Ishikawa (cell line): ENCODE results near the gene LAMB4.

Experiments
- CEBPB ChIP-seq: IDR thresholded peaks from 2 replicates; pipeline ENCODE4 v1.6.1; 2012
- TAF1 ChIP-seq: IDR thresholded peaks from 2 replicates; pipeline ENCODE4 v1.6.1; 2012; ENCODE audit warnings: low read depth, mild to moderate bottlenecking
- YY1 ChIP-seq: IDR thresholded peaks from 2 replicates; pipeline ENCODE4 v1.6.1; 2012; ENCODE audit warnings: low read depth

- TF ChIP-seq TAF1: no peak
- TF ChIP-seq CEBPB: no peak
- TF ChIP-seq YY1: no peak
These were observed 12.0 kb upstream of the LAMB4 start for GRCh38 chr7:108142180-108142579.
